Kidney (tissue), 2 donors: ENCODE results near the gene ALG3. TPM values are rescaled to one million over a fixed set of nuclear protein-coding genes. Genes with fewer than 3 reads are reported as not detected.

ENCODE experiments used
- microRNA-seq: library from miRNA; unstranded; fragments of <30 nt; microRNA quantifications from one replicate; pipeline ENCODE4 v1.2.0, GENCODE V29; 2020
- polyA plus RNA-seq: library from polyadenylated mRNA; stranded (reverse); fragments of 350-450 nt; fragmentation: Illumina TruSeq; extraction: RNeasy Lipid Tissue Mini Kit (QIAGEN cat#74804); gene quantifications from one replicate; pipeline ENCODE4 v1.2.3, GENCODE V29; 2014; ENCODE audit warnings: low read depth, low replicate concordance; ENCODE audit not compliant: insufficient read depth
- total RNA-seq: library from RNA; stranded (reverse); fragmentation: NEBNext Ultra II Directional; extraction: Animal tissue kit (Norgen Biotek cat#: 25700); gene quantifications from one replicate; pipeline ENCODE4 v1.2.1, GENCODE V29; 2021
- donor health status: DM: yes; HTN: yes; CAD: no.

Gene ALG3
- total and polyA plus RNA-seq, 2 donors from 2014 or later, result 33.6 to 39.8 TPM

Small RNA genes lying within 50 kb of the gene (microRNA-seq; reads per million reads assigned to microRNA genes)
- not detected for gene MIR1224

Other genes with a start within 250 kb of the ALG3 start
- gene ABCC5, start 231.1 kb downstream of the ALG3 start, total RNA-seq, result 39.3 TPM
- gene ABCC5, start 231.1 kb downstream of the ALG3 start, polyA plus RNA-seq, result 31.9 TPM
- not detected for gene HTR3D, start 217.2 kb downstream of the ALG3 start, total RNA-seq
- not detected for gene HTR3D, start 217.2 kb downstream of the ALG3 start, polyA plus RNA-seq
- not detected for gene HTR3C, start 195.9 kb downstream of the ALG3 start, total RNA-seq
- not detected for gene HTR3C, start 195.9 kb downstream of the ALG3 start, polyA plus RNA-seq
- not detected for gene HTR3E, start 151.9 kb downstream of the ALG3 start, total RNA-seq
- gene HTR3E, start 151.9 kb downstream of the ALG3 start, polyA plus RNA-seq, result not detected
- gene EIF2B5, start 113.6 kb downstream of the ALG3 start, total RNA-seq, result 36.9 TPM
- 37.0 TPM for gene EIF2B5, start 113.6 kb downstream of the ALG3 start, polyA plus RNA-seq
- gene DVL3, start 93.6 kb downstream of the ALG3 start, total RNA-seq, result 57.4 TPM
- gene DVL3, start 93.6 kb downstream of the ALG3 start, polyA plus RNA-seq, result 30.3 TPM
- gene AP2M1, start 74.1 kb downstream of the ALG3 start, total RNA-seq, result 329 TPM
- gene AP2M1, start 74.1 kb downstream of the ALG3 start, polyA plus RNA-seq, result 353 TPM
- gene ABCF3, start 62.8 kb downstream of the ALG3 start, total RNA-seq, result 69.0 TPM
- gene ABCF3, start 62.8 kb downstream of the ALG3 start, polyA plus RNA-seq, result 49.1 TPM
- 0.25 TPM for gene VWA5B2, start 19.4 kb downstream of the ALG3 start, total RNA-seq
- 0.11 TPM for gene VWA5B2, start 19.4 kb downstream of the ALG3 start, polyA plus RNA-seq
- 2.8 TPM for gene EEF1AKMT4, start 710 bp upstream of the ALG3 start, total RNA-seq
- gene EEF1AKMT4, start 710 bp upstream of the ALG3 start, polyA plus RNA-seq, result 6.1 TPM
- gene CAMK2N2, start 12.6 kb upstream of the ALG3 start, total RNA-seq, result 0.31 TPM
- gene CAMK2N2, start 12.6 kb upstream of the ALG3 start, polyA plus RNA-seq, result 0.39 TPM
- gene ECE2, start 27.1 kb upstream of the ALG3 start, total RNA-seq, result not detected
- gene ECE2, start 27.1 kb upstream of the ALG3 start, polyA plus RNA-seq, result not detected
- gene PSMD2, start 50.3 kb upstream of the ALG3 start, total RNA-seq, result 149 TPM
- 104 TPM for gene PSMD2, start 50.3 kb upstream of the ALG3 start, polyA plus RNA-seq
- 327 TPM for gene EIF4G1, start 65.6 kb upstream of the ALG3 start, total RNA-seq
- gene EIF4G1, start 65.6 kb upstream of the ALG3 start, polyA plus RNA-seq, result 118 TPM
- 20.1 TPM for gene FAM131A, start 88.6 kb upstream of the ALG3 start, total RNA-seq
- 14.0 TPM for gene FAM131A, start 88.6 kb upstream of the ALG3 start, polyA plus RNA-seq
- 10.4 TPM for gene CLCN2, start 112.6 kb upstream of the ALG3 start, total RNA-seq
- 6.4 TPM for gene CLCN2, start 112.6 kb upstream of the ALG3 start, polyA plus RNA-seq
- gene POLR2H, start 112.7 kb upstream of the ALG3 start, total RNA-seq, result 82.0 TPM
- 157 TPM for gene POLR2H, start 112.7 kb upstream of the ALG3 start, polyA plus RNA-seq
- 0.85 TPM for gene THPO, start 129.2 kb upstream of the ALG3 start, total RNA-seq
- 5.7 TPM for gene THPO, start 129.2 kb upstream of the ALG3 start, polyA plus RNA-seq
- 16.8 TPM for gene CHRD, start 131.1 kb upstream of the ALG3 start, total RNA-seq
- gene CHRD, start 131.1 kb upstream of the ALG3 start, polyA plus RNA-seq, result 18.6 TPM